ENCODE measurements around the gene PLA2G4E. TPM values are rescaled to one million over a fixed set of nuclear protein-coding genes. Genes with fewer than 3 reads are reported as not detected.

The PLA2G4E gene
- total RNA-seq, 3 donors from 2014 or later (not counting 1 experiment from before 2014, with no cell fraction given), result not detected

DNA sequence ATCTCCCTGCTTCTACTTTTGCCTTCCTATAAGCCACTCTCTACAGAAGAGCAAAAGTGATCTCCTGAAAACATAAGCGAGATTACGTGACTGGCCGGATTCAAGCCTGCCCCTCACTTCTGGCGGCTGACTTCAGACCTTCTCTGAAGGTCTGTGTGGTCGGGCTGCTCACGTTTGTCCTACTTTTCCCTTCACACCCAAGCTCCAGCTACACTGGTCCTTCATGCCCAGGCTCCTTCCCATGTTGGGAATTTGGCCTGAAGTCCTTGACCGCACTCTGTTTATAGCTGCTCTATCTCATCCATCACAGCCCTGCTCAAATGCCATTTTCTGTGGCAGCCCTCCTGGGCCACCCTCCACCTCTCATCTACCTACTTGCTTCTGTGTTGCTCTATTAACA is 6.7 kb upstream of the PLA2G4E start:
- intact Hi-C loops (cut with micrococcal nuclease), result no loop called here
- H3K4me1 ChIP-seq (ENCODE audit: control insufficient read depth, insufficient read depth, low read length), result no peaks in the 10 kb centered on the region
- H3K9me3 Mint-ChIP-seq, result no peaks in the 10 kb centered on the region
- H3K27me3 ChIP-seq (ENCODE audit: control insufficient read depth, insufficient read depth, low read length), result no peaks in the 10 kb centered on the region
- 91% methylated on average over 7 of the region's 7 CpGs for WGBS (ENCODE audit: insufficient coverage)
- no peak overlapping the region for H3K4me3 Mint-ChIP-seq
- peaks cover 0 to 12% of the 10 kb centered on the region in 2 donors for H3K27me3 Mint-ChIP-seq (ENCODE audit: low read depth in 2 of 2)
- no peaks in the 10 kb centered on the region for H3K9me3 ChIP-seq (ENCODE audit: control insufficient read depth, insufficient read depth, low read length)
- H3K4me3 ChIP-seq (ENCODE audit: low read length), result no peak overlapping the region
- no peak overlapping the region for H3K27ac ChIP-seq (ENCODE audit: low read length)
- no peak for DNase-seq
- ATAC-seq, result no peak
- TF ChIP-seq, protein P1, sequence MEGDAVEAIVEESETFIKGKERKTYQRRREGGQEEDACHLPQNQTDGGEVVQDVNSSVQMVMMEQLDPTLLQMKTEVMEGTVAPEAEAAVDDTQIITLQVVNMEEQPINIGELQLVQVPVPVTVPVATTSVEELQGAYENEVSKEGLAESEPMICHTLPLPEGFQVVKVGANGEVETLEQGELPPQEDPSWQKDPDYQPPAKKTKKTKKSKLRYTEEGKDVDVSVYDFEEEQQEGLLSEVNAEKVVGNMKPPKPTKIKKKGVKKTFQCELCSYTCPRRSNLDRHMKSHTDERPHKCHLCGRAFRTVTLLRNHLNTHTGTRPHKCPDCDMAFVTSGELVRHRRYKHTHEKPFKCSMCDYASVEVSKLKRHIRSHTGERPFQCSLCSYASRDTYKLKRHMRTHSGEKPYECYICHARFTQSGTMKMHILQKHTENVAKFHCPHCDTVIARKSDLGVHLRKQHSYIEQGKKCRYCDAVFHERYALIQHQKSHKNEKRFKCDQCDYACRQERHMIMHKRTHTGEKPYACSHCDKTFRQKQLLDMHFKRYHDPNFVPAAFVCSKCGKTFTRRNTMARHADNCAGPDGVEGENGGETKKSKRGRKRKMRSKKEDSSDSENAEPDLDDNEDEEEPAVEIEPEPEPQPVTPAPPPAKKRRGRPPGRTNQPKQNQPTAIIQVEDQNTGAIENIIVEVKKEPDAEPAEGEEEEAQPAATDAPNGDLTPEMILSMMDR (IDR thresholded peaks at IDR 0.05), result no peak
- H3K36me3 ChIP-seq (ENCODE audit: control insufficient read depth, insufficient read depth, low read length), result no peaks in the 10 kb centered on the region
- no peaks in the 10 kb centered on the region for H3K36me3 Mint-ChIP-seq
- no peak overlapping the region for H3K27ac Mint-ChIP-seq
- no peaks in the 10 kb centered on the region for H3K4me1 Mint-ChIP-seq

DNA sequence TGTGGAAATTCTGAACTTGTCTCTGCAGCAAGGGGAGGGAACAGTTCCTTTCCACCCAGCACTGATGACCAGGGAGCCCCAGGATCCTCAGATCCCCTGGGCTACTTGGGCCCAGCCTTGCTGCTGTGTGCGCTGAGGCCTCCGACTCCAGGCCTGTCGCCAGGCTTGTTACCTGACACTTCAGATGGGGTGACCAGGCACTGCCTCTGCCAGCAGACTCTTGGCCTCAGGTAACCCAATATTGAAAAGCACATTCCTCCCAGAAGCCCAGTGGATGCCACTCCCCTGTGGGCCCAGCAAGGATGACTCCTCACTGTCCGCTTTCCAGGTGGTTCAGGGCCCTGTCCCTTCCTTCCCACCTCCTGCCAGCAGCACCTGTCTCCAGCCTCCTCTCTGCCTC is 3.5 kb upstream of the PLA2G4E start:
- WGBS (ENCODE audit: insufficient coverage), result 96% methylated on average over 3 of the region's 4 CpGs
- DNase-seq (no peak), ATAC-seq (no peak)
- Mint-ChIP-seq H3K27ac (no peak overlapping the region), H3K4me1 (no peaks in the 10 kb centered on the region), H3K27me3 (ENCODE audit: low read depth in 2 of 2) (peaks cover 0 to 5% of the 10 kb centered on the region in 2 donors), H3K4me3 (no peak overlapping the region), H3K9me3 (no peaks in the 10 kb centered on the region), H3K36me3 (no peaks in the 10 kb centered on the region)
- Histone ChIP-seq H3K27me3 (ENCODE audit: control insufficient read depth, insufficient read depth, low read length) (no peaks in the 10 kb centered on the region), H3K36me3 (ENCODE audit: control insufficient read depth, insufficient read depth, low read length) (no peaks in the 10 kb centered on the region), H3K27ac (ENCODE audit: low read length) (no peak overlapping the region), H3K4me1 (ENCODE audit: control insufficient read depth, insufficient read depth, low read length) (no peaks in the 10 kb centered on the region), H3K9me3 (ENCODE audit: control insufficient read depth, insufficient read depth, low read length) (no peaks in the 10 kb centered on the region), H3K4me3 (ENCODE audit: low read length) (no peak overlapping the region)
- intact Hi-C loops (cut with micrococcal nuclease), result no loop called here
- TF ChIP-seq, protein P1 (IDR thresholded peaks at IDR 0.05), result no peak

DNA sequence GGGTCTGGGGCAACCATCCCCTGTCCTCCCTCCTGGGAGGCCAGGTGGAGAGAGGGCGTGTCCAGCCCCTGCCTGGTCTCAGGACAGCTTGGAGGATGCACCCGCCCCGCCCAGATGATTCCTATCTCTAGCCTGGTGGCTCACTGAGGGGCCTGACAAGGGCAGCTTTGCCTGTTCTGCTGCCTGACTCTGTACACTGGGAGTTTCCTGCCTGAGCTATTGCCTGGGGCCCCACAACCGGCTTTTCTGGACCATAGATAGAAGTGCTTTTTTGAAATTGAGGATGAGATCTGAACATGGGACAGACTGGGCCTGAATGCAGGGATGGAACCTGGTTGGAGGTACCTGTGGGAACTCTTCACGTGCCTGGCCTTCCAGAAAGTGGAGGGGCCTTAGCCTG is 751 bp upstream of the PLA2G4E start:
- Mint-ChIP-seq H3K27ac (no peak overlapping the region), H3K4me1 (no peaks in the 10 kb centered on the region), H3K4me3 (no peak overlapping the region), H3K36me3 (no peaks in the 10 kb centered on the region), H3K27me3 (ENCODE audit: low read depth in 2 of 2) (peaks cover 0 to 8% of the 10 kb centered on the region in 2 donors), H3K9me3 (no peaks in the 10 kb centered on the region)
- Histone ChIP-seq H3K36me3 (ENCODE audit: control insufficient read depth, insufficient read depth, low read length) (no peaks in the 10 kb centered on the region), H3K9me3 (ENCODE audit: control insufficient read depth, insufficient read depth, low read length) (no peaks in the 10 kb centered on the region), H3K4me3 (ENCODE audit: low read length) (no peak overlapping the region), H3K27ac (ENCODE audit: low read length) (no peak overlapping the region), H3K4me1 (ENCODE audit: control insufficient read depth, insufficient read depth, low read length) (no peaks in the 10 kb centered on the region), H3K27me3 (ENCODE audit: control insufficient read depth, insufficient read depth, low read length) (no peaks in the 10 kb centered on the region)
- 87% methylated on average over 5 of the region's 5 CpGs for WGBS (ENCODE audit: insufficient coverage)
- TF ChIP-seq, protein P1 (IDR thresholded peaks at IDR 0.05), result no peak
- ATAC-seq, result no peak
- intact Hi-C loops (cut with micrococcal nuclease), result no loop called here
- no peak for DNase-seq

All from natural killer cell (primary cell).